Ureter (tissue), 1 donor: Measurements from ENCODE around the gene CALCB. TPM values are rescaled to one million over a fixed set of nuclear protein-coding genes. Genes with fewer than 3 reads are reported as not detected.
"Not testable (repeated sequence)": the region's sequence is repeated elsewhere in the genome, so short reads cannot be mapped to it uniquely, and the experiment has no call there.

Experiments used
- DNase-seq: peaks from one replicate; pipeline ENCODE4 v3.0.0-alpha.2; 2020; ENCODE audit warnings: low spot score
- total RNA-seq: library from RNA; stranded (reverse); gene quantifications from one replicate; pipeline ENCODE4 v1.2.4, GENCODE V29; 2023
- donor health status: DM: yes; HTN: yes; CAD: no.

Gene CALCB
- 0.18 TPM for total RNA-seq

- DNase-seq = no peak
These were observed at the start of gene CALCB for GRCh38 chr11:15073361-15074205. TSS of gene CALCB (plus strand) at chr11:15073593. CDS start at chr11:15074719, 1,126 bp downstream.

- no peak for DNase-seq
These were observed 46.4 kb upstream of the CALCB start for GRCh38 chr11:15027011-15027410.

GRCh38 chr11:15027956-15028355 is 45.4 kb upstream of the CALCB start:
- no peak for DNase-seq

GRCh38 chr11:15028379-15028778 is 45.0 kb upstream of the CALCB start:
- DNase-seq = no peak

GRCh38 chr11:15031945-15032344 is 41.4 kb upstream of the CALCB start:
- not testable (repeated sequence) for DNase-seq

GRCh38 chr11:15034687-15035267 is 38.6 kb upstream of the CALCB start:
- no peak for DNase-seq

- no peak for DNase-seq
These were observed 38.1 kb upstream of the CALCB start for GRCh38 chr11:15035283-15035682.

GRCh38 chr11:15038963-15039362 is 34.4 kb upstream of the CALCB start:
- no peak for DNase-seq

GRCh38 chr11:15045209-15045608 is 28.2 kb upstream of the CALCB start:
- no peak for DNase-seq

- DNase-seq = no peak
These were observed 27.5 kb upstream of the CALCB start for GRCh38 chr11:15045891-15046290.

- DNase-seq = not testable (repeated sequence)
These were observed 26.7 kb upstream of the CALCB start for GRCh38 chr11:15046673-15047072.

- DNase-seq = no peak
These were observed 24.8 kb upstream of the CALCB start for GRCh38 chr11:15048616-15049015.

- DNase-seq = no peak
These were observed 20.2 kb upstream of the CALCB start for GRCh38 chr11:15053191-15053685.

- no peak for DNase-seq
These were observed 17.6 kb upstream of the CALCB start for GRCh38 chr11:15055620-15056356.

GRCh38 chr11:15057329-15057728 is 16.1 kb upstream of the CALCB start:
- DNase-seq = no peak

- no peak for DNase-seq
These were observed 14.1 kb upstream of the CALCB start for GRCh38 chr11:15059132-15059915.

- no peak for DNase-seq
These were observed 10.8 kb upstream of the CALCB start for GRCh38 chr11:15062599-15062998.

GRCh38 chr11:15069751-15070150 is 3.6 kb upstream of the CALCB start:
- DNase-seq = not testable (repeated sequence)

- DNase-seq = no peak
These were observed 1.7 kb upstream of the CALCB start for GRCh38 chr11:15071556-15072255.

- no peak for DNase-seq
These were observed 746 bp upstream of the CALCB start for GRCh38 chr11:15072551-15073143.
